Activated T-cell treated with anti-CD3 and anti-CD28 coated beads, Interleukin-2, amount 50 U/mL, for 4 hours (primary cell): ENCODE measurements around the gene TBC1D14. TPM values are rescaled to one million over a fixed set of nuclear protein-coding genes. Genes with fewer than 3 reads are reported as not detected.

Experiments
- ATAC-seq, 2 donors: fragments of 200-7000 bp; cut with Tn5 transposase; one replicate each; pipeline ENCODE4 v1.10.0; 2021
- DNase-seq: peaks from one replicate; pipeline ENCODE4 v3.0.0-alpha.2; 2020
- H3K27me3 Mint-ChIP-seq: one replicate; pipeline ENCODE4 v1.8.0; 2021; ENCODE audit warnings: low read depth, mixed read lengths
- H3K36me3 Mint-ChIP-seq: one replicate; pipeline ENCODE4 v1.8.0; 2022; ENCODE audit warnings: mixed read lengths; ENCODE audit not compliant: insufficient read depth
- H3K4me1 Mint-ChIP-seq: one replicate; pipeline ENCODE4 v1.8.0; 2021; ENCODE audit warnings: low read depth, mixed read lengths
- H3K4me3 Mint-ChIP-seq: one replicate; pipeline ENCODE4 v1.8.0; 2021; ENCODE audit warnings: mild to moderate bottlenecking, moderate library complexity, mixed read lengths
- H3K9me3 Mint-ChIP-seq: one replicate; pipeline ENCODE4 v1.8.0; 2021; ENCODE audit warnings: mixed read lengths
- total RNA-seq, 3 donors: library from RNA; stranded (reverse); gene quantifications; one replicate each; pipeline ENCODE4 v1.2.1, GENCODE V29; 2021

The TBC1D14 gene, protein sequence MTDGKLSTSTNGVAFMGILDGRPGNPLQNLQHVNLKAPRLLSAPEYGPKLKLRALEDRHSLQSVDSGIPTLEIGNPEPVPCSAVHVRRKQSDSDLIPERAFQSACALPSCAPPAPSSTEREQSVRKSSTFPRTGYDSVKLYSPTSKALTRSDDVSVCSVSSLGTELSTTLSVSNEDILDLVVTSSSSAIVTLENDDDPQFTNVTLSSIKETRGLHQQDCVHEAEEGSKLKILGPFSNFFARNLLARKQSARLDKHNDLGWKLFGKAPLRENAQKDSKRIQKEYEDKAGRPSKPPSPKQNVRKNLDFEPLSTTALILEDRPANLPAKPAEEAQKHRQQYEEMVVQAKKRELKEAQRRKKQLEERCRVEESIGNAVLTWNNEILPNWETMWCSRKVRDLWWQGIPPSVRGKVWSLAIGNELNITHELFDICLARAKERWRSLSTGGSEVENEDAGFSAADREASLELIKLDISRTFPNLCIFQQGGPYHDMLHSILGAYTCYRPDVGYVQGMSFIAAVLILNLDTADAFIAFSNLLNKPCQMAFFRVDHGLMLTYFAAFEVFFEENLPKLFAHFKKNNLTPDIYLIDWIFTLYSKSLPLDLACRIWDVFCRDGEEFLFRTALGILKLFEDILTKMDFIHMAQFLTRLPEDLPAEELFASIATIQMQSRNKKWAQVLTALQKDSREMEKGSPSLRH
- total RNA-seq = 10 to 100 TPM; 39.8 to 45.7 (median 41.7) TPM

DNA sequence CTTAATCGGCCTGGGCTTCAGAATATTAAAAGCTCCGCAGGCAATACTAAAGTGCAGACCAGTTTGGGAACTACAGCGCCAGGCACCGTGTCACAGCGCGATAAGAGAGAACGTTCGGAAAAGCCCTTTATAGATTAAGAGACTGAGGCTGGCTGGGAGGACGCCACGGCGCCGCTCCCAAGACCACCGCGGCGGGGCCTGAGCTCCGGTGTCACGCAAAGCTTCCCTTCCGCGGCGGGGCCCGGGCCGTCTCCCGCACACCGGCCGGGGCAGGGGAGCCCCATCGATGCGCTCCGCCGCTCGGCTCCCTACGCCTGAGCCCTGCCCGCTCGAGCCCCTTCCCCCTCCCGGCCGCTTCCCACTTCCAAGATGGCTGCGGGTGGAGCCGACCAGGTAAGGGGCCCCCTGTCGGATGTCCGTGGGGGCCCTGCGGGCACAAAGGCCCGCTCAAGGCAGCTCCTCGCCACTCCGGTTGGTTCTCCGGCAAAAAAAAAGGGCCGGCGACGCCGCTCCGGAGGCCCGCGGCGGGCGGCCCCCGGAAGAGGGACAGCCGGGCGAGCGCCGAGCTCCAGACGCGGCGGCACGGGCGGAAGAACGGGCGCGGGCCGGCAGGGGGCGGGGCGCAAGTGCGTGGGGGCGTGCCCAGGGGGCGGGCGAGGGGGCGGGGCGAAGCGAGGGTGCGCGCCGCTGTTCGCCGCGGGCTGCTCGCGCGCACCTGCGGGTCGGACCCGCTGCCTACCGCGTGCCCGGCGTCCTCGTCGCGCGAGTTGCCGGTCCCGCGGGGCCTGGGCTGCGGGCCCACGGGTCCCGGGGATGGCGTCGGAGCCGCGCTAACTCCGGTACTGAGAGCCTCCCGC is at the start of gene TBC1D14:
TBC1D14 (plus strand) TSS at position 714 of the 857 bp plus-strand sequence. CDS start 13,564 bp downstream, outside the sequence.
- ATAC-seq (peak; percentile 88 to 89), DNase-seq (peak; percentile 81)
- peak within 1 kb of the TSS; percentile 93 for H3K4me3 Mint-ChIP-seq
- H3K27me3 Mint-ChIP-seq = peaks cover 3% of the 10 kb centered on the region
- no peaks in the 10 kb centered on the region for H3K9me3 Mint-ChIP-seq
- peaks cover 58% of the 10 kb centered on the region for H3K4me1 Mint-ChIP-seq
- no peaks in the 10 kb centered on the region for H3K36me3 Mint-ChIP-seq

GRCh38 chr4:6868386-6868785 is 41.2 kb upstream of the TBC1D14 start:
- DNase-seq (no peak), ATAC-seq (no peak)
- Mint-ChIP-seq H3K27me3 (no peaks in the 10 kb centered on the region), H3K4me1 (peaks cover 2% of the 10 kb centered on the region), H3K4me3 (no peak overlapping the region), H3K9me3 (no peaks in the 10 kb centered on the region), H3K36me3 (peaks cover 28% of the 10 kb centered on the region)

DNA sequence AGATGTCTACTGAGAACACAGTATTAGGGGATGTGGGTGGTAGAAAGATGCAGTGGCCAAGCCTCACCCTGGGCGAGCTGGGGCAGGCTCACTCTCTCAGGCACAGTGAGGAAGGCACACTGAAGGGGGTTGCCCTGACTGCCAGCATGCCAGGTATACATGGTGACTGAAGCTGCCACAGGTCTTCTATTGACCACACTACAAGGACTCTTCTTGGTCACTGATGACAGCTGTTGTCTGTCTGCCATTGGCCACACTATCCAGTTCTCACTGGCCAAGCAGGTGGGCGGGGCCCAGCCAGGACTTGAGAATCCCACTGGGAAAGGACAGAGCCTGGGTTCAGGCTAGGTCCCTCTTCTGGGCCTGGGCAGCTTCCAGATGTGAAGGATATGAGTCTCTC is 39.7 kb upstream of the TBC1D14 start:
- H3K4me3 Mint-ChIP-seq = no peak overlapping the region
- DNase-seq = no peak
- peaks cover 27% of the 10 kb centered on the region for H3K36me3 Mint-ChIP-seq
- no peaks in the 10 kb centered on the region for H3K4me1 Mint-ChIP-seq
- no peak for ATAC-seq
- no peaks in the 10 kb centered on the region for H3K27me3 Mint-ChIP-seq
- no peaks in the 10 kb centered on the region for H3K9me3 Mint-ChIP-seq

DNA sequence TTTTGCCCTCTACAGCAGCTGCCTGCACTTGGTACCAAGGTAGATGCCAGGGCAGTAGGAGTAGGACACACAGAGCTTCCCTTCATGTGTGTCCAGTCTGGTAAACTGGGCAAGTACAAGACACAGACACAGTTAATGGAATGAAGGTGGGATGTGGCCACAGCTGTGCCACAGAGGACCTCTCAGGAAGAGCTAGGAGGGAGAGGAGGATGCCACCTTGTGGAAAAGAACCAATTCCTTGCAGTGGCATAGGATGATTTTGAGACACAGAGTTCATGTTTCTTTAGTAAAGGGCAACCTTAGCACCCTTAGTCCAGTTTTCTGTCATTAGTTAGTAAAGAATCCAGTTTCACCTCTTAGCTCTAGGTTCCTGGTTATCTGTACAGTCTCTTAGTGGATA is 36.3 kb upstream of the TBC1D14 start:
- DNase-seq = no peak
- ATAC-seq = no peak
- H3K4me3 Mint-ChIP-seq = no peak overlapping the region
- H3K9me3 Mint-ChIP-seq = no peaks in the 10 kb centered on the region
- peaks cover 36% of the 10 kb centered on the region for H3K36me3 Mint-ChIP-seq
- no peaks in the 10 kb centered on the region for H3K27me3 Mint-ChIP-seq
- peaks cover 1% of the 10 kb centered on the region for H3K4me1 Mint-ChIP-seq

DNA sequence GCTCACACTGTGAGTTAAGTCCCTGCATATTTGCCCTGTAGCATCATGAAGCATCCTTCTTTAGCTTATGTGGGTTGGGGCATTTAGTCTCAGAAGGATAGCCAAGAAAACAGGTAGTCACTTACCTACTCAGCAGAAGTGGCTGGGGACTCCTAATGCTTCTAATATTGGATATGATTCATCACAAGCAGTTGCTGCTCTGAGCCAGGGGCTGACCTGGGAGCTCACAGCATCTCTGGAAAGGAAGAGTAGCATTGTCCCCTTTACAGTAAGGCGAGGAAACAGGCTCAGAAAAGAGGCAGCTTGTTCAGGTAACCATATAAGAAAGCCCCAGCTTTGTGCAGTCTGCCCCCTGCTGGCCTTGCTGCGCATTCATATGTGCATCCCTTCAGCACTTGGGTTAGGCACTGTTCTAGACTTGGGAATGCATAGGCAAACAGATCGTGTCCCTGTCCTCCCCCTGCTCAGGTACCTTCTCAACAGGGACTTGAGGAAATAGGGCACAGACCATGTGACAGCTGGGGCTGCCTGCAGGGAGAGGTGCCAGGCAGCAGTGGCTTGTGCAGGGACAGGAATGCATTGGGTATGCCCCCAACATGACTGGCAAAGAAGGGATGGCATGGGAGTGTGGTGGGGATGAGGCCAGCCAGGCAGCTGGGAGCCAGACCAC is 35.7 kb upstream of the TBC1D14 start:
- peaks cover 37% of the 10 kb centered on the region for H3K36me3 Mint-ChIP-seq
- H3K27me3 Mint-ChIP-seq = no peaks in the 10 kb centered on the region
- DNase-seq (peak; percentile 83), ATAC-seq (peak; percentile 90 to 95)
- H3K4me3 Mint-ChIP-seq = no peak overlapping the region
- H3K4me1 Mint-ChIP-seq = peaks cover 1% of the 10 kb centered on the region
- no peaks in the 10 kb centered on the region for H3K9me3 Mint-ChIP-seq

GRCh38 chr4:6874981-6875380 is 34.6 kb upstream of the TBC1D14 start:
- ATAC-seq = no peak
- Mint-ChIP-seq H3K9me3 (no peaks in the 10 kb centered on the region), H3K27me3 (no peaks in the 10 kb centered on the region), H3K36me3 (peaks cover 43% of the 10 kb centered on the region), H3K4me3 (no peak overlapping the region), H3K4me1 (peaks cover 1% of the 10 kb centered on the region)
- no peak for DNase-seq

DNA sequence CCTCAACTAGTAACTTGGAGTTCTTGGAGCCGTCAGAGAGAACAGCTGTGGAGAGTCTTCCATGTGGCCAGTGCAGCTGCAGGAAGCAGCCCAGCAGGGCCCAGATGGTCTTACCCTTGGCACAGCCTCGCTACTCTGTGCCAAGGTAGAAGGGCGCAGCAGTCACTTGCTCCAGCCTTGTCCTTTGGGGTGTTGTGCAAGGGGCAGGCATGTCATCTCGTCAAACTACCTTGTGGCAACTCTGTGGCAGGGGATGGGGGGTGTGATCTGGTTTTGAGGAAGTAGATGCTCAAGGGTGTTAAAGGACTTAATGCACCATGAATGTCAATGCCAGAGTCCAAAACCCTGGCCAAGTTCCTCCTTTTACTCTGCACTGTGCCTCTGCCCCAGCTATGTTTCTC is 34.2 kb upstream of the TBC1D14 start:
- ATAC-seq = no peak
- peaks cover 1% of the 10 kb centered on the region for H3K4me1 Mint-ChIP-seq
- H3K27me3 Mint-ChIP-seq = no peaks in the 10 kb centered on the region
- no peaks in the 10 kb centered on the region for H3K9me3 Mint-ChIP-seq
- DNase-seq = no peak
- H3K36me3 Mint-ChIP-seq = peaks cover 46% of the 10 kb centered on the region
- H3K4me3 Mint-ChIP-seq = no peak overlapping the region

DNA sequence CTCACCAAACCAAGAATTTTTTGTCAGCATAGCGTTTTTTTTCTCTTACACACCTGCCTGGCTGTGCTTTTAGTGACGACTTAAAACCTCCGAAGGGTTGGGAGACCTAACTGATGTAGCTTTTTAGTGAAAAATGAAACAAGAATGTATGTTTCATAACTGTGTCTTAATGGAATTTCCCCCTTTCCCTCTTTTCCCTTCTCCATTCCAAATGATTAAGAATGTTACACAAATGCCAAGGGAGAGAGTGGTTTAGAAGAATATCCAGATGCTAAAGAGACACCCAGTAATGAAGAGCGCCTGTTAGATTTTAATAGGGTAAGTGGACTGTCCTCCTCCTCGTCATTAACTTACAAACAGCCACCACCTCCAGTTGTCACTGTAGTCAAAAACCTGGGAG is 33.2 kb upstream of the TBC1D14 start:
- no peaks in the 10 kb centered on the region for H3K27me3 Mint-ChIP-seq
- peaks cover 53% of the 10 kb centered on the region for H3K36me3 Mint-ChIP-seq
- no peak for ATAC-seq
- no peak overlapping the region for H3K4me3 Mint-ChIP-seq
- H3K9me3 Mint-ChIP-seq = no peaks in the 10 kb centered on the region
- DNase-seq = no peak
- peaks cover 1% of the 10 kb centered on the region for H3K4me1 Mint-ChIP-seq

GRCh38 chr4:6877067-6877466 is 32.6 kb upstream of the TBC1D14 start:
- DNase-seq (no peak), ATAC-seq (no peak)
- Mint-ChIP-seq H3K4me1 (peaks cover 1% of the 10 kb centered on the region), H3K27me3 (no peaks in the 10 kb centered on the region), H3K4me3 (no peak overlapping the region), H3K9me3 (no peaks in the 10 kb centered on the region), H3K36me3 (peaks cover 53% of the 10 kb centered on the region)

DNA sequence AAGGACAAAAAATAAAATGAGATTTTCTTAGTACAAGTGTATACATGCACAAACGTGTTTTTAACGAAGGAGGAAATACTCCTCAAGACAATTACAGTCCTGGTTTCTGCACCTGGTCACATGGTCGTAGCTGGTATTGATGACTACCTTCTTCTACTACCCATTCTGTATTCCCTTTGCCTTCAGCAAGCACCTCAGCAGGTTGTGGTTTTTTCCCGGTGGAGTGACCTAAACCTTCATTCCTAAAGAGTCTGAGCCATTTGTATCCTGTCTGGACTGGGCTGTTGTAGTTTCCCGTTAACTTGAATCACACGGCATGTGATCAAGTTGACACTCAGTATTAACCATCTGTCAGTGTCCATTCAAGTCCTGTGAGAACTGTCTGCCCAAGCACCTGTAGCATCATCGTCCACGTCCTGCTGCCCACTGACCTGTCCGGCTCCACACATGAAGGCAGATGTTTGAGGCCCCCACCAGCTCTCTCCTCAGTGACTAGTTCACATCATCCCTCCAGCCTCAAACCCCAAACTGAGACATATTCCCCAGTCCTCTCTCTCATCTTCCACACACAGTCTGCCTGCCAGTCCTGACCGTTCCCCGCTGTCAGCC is 31.1 kb upstream of the TBC1D14 start:
- H3K27me3 Mint-ChIP-seq = no peaks in the 10 kb centered on the region
- DNase-seq (no peak), ATAC-seq (no peak)
- H3K4me3 Mint-ChIP-seq = no peak overlapping the region
- peaks cover 1% of the 10 kb centered on the region for H3K4me1 Mint-ChIP-seq
- no peaks in the 10 kb centered on the region for H3K9me3 Mint-ChIP-seq
- H3K36me3 Mint-ChIP-seq = peaks cover 62% of the 10 kb centered on the region

- ATAC-seq (no peak), DNase-seq (no peak)
- Mint-ChIP-seq H3K36me3 (peaks cover 56% of the 10 kb centered on the region), H3K9me3 (no peaks in the 10 kb centered on the region), H3K4me1 (peaks cover 1% of the 10 kb centered on the region), H3K4me3 (no peak overlapping the region), H3K27me3 (no peaks in the 10 kb centered on the region)
Observed at GRCh38 chr4:6880691-6881090, 28.9 kb upstream of the TBC1D14 start.

DNA sequence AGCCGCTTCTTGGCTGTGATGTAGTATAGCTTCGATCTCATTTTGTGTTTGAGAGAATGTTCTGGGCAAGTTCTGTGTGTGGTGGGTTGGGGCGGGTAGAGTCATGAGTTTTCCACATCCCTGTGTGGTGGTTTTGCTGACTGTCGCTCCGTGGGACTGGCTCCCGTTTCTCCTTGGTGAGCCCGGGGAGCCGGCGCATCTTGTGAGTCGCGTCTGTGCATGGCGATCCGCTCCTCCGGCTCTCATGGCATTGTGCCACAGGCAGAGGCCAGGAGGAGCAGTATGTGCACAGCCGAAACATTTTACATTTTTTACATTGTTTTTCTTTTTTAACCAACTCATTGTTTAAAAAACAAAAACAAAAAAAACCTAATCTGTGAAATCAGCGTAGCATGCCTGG is 27.7 kb upstream of the TBC1D14 start:
- peaks cover 46% of the 10 kb centered on the region for H3K36me3 Mint-ChIP-seq

GRCh38 chr4:6884341-6884870 is 25.2 kb upstream of the TBC1D14 start:
- no peaks in the 10 kb centered on the region for H3K4me1 Mint-ChIP-seq
- DNase-seq = no peak
- H3K9me3 Mint-ChIP-seq = no peaks in the 10 kb centered on the region
- H3K36me3 Mint-ChIP-seq = peaks cover 28% of the 10 kb centered on the region
- H3K4me3 Mint-ChIP-seq = no peak overlapping the region
- no peaks in the 10 kb centered on the region for H3K27me3 Mint-ChIP-seq
- no peak for ATAC-seq

More for the DNA sequence above, 27.7 kb upstream of the TBC1D14 start:
- DNase-seq (no peak), ATAC-seq (no peak)
- H3K4me3 Mint-ChIP-seq = no peak overlapping the region
- no peaks in the 10 kb centered on the region for H3K9me3 Mint-ChIP-seq
- H3K27me3 Mint-ChIP-seq = no peaks in the 10 kb centered on the region
- no peaks in the 10 kb centered on the region for H3K4me1 Mint-ChIP-seq
